ENCODE data around the gene RPL13A.

The RPL13A gene

DNA sequence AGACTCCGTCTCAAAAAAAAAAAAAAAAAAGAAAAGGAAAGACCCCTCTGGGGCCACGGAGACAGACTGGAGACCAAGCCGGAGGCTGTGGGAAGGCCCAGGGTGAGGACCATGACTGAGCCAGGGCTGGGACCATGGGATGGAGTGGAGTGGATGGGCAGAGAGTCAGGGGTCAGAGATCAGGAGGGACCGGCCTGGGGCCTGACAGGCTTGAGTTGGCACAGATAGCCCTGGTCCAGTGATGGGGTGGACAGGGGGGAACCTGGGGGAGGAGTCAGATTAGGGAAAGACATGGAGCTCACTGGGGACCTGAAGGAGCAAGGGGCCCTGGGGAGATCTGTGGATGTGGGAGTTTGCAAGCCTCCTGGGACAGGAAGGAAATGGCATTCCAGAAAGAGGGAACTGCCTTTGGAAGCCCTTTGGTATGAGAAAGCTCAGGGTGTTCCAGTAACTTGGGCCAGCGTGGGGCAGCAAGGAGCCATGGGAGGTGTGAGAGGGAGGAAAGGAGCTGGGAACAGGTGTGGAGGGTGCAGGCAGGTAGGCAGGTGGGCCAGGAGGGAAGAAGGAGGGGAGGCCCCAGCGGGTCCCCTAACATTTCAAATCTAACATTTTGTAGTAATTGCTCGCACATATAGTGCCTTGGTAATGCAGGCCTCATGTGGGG is 6.3 kb upstream of the RPL13A start:
- Mint-ChIP-seq H3K27ac (peak overlapping the region; percentile 55), H3K4me1 (ENCODE audit: low read depth) (peaks cover 12% of the 10 kb centered on the region), H3K4me3 (no peak overlapping the region), H3K27me3 (no peaks in the 10 kb centered on the region), H3K9me3 (no peaks in the 10 kb centered on the region), H3K36me3 (ENCODE audit: low read depth) (no peaks in the 10 kb centered on the region)
- intact Hi-C loops (cut with micrococcal nuclease), result no loop called here

DNA sequence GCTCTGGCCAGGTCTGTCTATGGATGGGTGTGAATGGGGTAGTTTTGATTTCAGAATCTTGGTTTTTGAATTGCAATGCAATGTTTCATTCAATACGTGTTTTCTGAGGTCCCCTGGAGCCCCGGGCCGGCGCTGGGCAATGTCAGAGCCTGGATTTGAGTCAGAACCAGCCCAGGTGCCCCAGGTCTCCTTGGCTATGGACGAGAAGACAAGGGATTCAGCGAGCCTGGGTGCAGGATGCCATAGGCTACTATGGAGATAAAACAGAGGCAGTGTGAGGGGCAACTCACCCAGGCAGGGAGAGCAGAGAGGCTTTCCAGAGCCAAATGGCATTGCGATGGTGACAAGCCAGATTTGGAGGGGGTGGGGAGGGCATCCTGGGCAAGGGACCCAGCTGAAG is 1.2 kb upstream of the RPL13A start:
- no peak overlapping the region for H3K4me3 Mint-ChIP-seq
- intact Hi-C loops (cut with micrococcal nuclease), result no loop called here
- peaks cover 23% of the 10 kb centered on the region for H3K4me1 Mint-ChIP-seq (ENCODE audit: low read depth)
- H3K36me3 Mint-ChIP-seq (ENCODE audit: low read depth), result peaks cover 40% of the 10 kb centered on the region
- H3K27me3 Mint-ChIP-seq, result no peaks in the 10 kb centered on the region
- peak overlapping the region; percentile 95 for H3K27ac Mint-ChIP-seq
- no peaks in the 10 kb centered on the region for H3K9me3 Mint-ChIP-seq

DNA sequence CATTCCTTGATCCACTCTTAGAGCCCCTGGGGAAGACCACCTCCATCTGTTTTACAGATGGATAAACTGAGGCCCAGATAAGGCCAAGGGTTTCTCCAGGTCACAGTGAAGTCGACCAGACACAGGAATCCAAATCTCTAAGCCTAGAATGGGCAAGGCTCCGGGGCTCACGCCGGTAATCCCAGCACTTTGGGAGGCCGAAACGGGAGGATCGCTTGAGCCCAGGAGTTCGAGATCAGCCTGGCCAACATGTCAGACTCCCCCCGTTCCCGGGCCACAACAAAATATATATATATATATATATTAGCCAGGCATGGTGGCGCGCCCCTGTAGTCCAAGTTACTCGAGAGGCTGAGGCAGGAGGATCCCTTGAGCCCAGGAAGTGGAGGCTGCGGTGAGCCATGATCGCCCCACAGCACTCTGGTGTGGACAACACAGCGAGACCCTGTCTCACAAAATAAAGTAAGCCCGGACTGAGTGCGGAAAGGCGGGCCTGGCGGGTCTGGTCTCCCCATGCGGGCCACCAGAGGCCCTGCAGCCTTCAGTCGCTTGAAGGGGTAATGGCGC is 615 bp upstream of the RPL13A start:
- intact Hi-C loops (cut with micrococcal nuclease), result loop anchor here (1.0 kb wide), 2 partner anchors 10 to 33 kb away; partner anchors contain the start of genes ALDH16A1 and RPS11
- no peaks in the 10 kb centered on the region for H3K27me3 Mint-ChIP-seq
- peaks cover 19% of the 10 kb centered on the region for H3K4me1 Mint-ChIP-seq (ENCODE audit: low read depth)

DNA sequence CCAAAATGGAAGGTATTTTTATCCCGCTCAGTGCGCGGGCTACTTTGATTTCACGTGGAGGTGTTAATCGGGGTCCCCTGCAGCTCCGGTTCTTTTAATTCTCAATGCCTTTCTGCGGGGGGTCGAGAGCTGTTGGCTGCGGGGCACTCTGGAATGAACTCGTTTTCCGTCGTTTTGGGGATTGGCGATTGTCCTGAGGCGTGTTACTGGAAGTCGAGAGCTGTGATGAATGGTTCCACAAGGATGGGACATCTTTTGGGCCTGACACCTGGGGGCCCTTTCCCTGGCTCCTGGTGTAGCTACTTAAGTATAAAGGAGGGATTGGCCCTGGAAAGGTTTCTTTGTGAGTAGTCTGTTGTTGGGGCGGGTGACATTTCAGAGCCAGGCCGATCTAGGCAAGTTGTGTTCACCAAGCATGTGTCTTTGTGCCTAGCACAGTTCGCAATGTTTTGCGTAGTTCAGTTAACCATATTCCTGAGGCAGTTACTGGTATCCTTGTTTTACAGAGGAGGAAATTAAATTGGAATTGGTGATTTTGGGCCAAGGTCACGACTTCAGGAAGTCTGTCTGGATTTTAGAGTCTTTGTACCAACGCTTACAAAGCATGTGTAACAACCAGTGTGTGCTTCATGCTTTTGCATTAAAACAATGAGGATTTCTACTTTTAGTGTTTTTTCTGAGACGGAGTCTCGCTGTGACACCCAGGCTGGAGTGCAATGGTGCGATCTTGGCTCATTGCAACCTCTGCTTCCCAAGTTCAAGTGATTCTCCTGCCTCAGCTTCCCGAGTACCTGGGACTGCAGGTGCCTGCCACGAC is 846 bp downstream of the RPL13A start:
- intact Hi-C loops (cut with micrococcal nuclease), result no loop called here
- peak overlapping the region; percentile 95 for H3K27ac Mint-ChIP-seq
- peaks cover 61% of the 10 kb centered on the region for H3K36me3 Mint-ChIP-seq (ENCODE audit: low read depth)
- no peaks in the 10 kb centered on the region for H3K9me3 Mint-ChIP-seq
- no peaks in the 10 kb centered on the region for H3K27me3 Mint-ChIP-seq
- peak overlapping the region; percentile 89 for H3K4me3 Mint-ChIP-seq
- peaks cover 19% of the 10 kb centered on the region for H3K4me1 Mint-ChIP-seq (ENCODE audit: low read depth)

More for the DNA sequence above, 615 bp upstream of the RPL13A start:
- H3K9me3 Mint-ChIP-seq, result no peaks in the 10 kb centered on the region
- H3K27ac Mint-ChIP-seq, result peak overlapping the region; percentile 95
- H3K4me3 Mint-ChIP-seq, result peak overlapping the region; percentile 89
- peaks cover 46% of the 10 kb centered on the region for H3K36me3 Mint-ChIP-seq (ENCODE audit: low read depth)

DNA sequence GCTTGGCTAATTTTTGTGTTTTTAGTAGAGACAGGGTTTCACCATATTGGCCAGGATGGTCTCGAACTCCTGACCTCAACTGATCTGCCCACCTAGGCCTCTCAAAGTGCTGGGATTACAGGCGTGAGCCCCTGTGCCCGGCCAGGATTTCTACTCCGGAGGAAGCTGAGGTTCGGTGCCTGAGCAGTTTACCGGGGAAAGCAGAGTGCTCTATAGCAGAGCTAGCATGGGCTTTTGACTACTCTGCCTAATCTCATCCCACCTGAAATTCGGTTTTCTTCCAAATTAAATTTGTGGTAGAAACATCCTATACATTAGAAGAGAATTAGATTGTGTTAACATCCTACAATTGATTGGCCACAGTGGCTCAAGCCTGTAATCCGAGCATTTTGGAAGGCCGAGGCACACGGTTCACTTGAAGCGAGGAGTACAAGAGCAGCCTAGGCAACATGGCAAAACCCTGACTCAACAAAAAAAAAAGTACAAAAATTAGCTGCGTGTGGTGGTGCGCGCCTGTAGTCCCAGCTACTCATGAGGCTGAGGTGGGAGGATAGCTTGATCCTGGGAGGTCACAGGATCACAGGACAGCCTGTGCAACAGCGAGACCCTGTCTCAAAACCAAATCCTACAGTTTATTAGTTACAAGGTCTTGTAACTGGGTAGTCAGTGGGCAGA is 1.6 kb downstream of the RPL13A start:
- Mint-ChIP-seq H3K4me3 (peak overlapping the region; percentile 89), H3K27me3 (no peaks in the 10 kb centered on the region), H3K36me3 (ENCODE audit: low read depth) (peaks cover 64% of the 10 kb centered on the region), H3K9me3 (no peaks in the 10 kb centered on the region), H3K27ac (peak overlapping the region; percentile 95), H3K4me1 (ENCODE audit: low read depth) (peaks cover 19% of the 10 kb centered on the region)
- intact Hi-C loops (cut with micrococcal nuclease), result no loop called here

DNA sequence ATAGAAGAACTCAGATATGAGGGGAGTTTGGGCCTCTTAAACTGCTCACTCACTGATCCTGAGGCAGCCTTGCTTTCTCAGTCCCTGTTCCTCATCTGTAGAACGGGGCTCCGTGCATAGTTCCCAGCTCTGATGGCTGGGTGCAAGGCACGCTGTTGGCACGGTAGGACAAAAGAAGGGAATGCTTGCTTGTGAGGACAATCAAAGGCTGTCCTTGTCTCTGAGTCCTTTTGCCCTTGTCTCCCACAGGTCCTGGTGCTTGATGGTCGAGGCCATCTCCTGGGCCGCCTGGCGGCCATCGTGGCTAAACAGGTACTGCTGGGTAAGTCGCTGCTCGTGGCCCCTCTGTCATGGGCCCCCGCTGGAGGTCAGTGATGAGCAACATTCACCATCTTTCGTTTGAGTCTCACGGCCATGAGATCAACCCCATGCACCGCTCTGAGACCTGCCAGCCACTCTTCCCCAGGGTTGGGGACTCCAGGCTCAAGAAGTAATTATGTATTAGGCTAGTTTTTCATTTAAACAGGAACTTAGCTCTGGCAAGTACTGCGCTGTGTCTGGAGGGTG is 2.3 kb downstream of the RPL13A start:
- H3K27me3 Mint-ChIP-seq, result no peaks in the 10 kb centered on the region
- peak overlapping the region; percentile 89 for H3K4me3 Mint-ChIP-seq
- intact Hi-C loops (cut with micrococcal nuclease), result no loop called here
- peak overlapping the region; percentile 95 for H3K27ac Mint-ChIP-seq
- H3K9me3 Mint-ChIP-seq, result no peaks in the 10 kb centered on the region
- H3K36me3 Mint-ChIP-seq (ENCODE audit: low read depth), result peaks cover 64% of the 10 kb centered on the region
- peaks cover 19% of the 10 kb centered on the region for H3K4me1 Mint-ChIP-seq (ENCODE audit: low read depth)

DNA sequence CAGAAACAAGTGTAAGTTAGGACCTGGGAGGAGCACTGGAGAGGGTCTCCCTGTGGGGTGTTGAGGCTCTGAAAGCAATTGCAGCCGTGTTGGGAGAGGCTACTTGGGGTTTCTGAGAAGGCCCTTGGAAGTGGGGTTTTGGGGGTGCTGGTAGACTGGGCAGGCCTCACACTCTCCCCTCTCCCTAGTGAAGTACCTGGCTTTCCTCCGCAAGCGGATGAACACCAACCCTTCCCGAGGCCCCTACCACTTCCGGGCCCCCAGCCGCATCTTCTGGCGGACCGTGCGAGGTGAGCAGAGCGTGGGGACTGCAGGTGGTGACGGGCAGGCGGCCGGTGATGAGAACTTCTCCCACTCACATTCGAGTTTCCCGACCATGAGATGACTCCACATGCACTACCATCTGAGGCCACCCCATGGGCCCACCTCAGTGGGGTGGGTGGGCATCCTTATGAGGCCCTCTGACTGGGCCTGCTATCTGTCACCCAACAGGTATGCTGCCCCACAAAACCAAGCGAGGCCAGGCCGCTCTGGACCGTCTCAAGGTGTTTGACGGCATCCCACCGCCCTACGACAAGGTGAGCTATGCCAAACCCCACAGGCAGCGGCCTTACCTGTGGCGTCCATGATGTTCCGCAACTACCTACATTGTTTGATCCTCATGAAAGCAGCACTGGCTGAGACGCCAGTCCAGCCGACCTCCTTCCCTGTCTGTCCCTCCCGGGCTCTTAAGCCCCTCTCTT is 3.0 kb downstream of the RPL13A start:
- Mint-ChIP-seq H3K4me3 (no peak overlapping the region), H3K27ac (no peak overlapping the region), H3K27me3 (no peaks in the 10 kb centered on the region), H3K36me3 (ENCODE audit: low read depth) (peaks cover 64% of the 10 kb centered on the region), H3K4me1 (ENCODE audit: low read depth) (peaks cover 19% of the 10 kb centered on the region), H3K9me3 (no peaks in the 10 kb centered on the region)
- intact Hi-C loops (cut with micrococcal nuclease), result no loop called here

DNA sequence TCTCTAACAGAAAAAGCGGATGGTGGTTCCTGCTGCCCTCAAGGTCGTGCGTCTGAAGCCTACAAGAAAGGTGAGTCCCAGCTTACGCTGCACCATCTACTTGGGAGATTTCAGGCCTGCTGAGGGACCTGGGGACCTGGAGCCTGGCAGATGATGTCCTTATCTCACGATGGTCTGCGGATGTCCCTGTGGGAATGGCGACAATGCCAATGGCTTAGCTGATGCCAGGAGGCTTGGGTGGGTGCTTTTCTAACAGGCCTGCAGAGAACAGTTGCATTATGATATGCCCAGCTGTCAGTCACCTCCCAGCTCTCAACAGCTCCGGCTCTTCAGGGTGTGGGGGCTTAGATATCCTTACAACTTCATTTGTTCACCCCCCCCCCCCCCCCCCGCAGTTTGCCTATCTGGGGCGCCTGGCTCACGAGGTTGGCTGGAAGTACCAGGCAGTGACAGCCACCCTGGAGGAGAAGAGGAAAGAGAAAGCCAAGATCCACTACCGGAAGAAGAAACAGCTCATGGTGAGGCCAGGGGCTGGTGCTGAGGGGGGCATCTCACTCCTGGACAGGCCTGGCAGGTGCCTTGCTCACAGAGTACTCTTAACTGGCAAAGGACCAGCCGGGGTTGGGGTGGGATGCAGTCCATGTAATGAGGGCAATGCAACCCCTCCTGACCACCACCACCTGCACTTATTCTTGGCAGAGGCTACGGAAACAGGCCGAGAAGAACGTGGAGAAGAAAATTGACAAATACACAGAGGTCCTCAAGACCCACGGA is 3.8 kb downstream of the RPL13A start:
- H3K4me1 Mint-ChIP-seq (ENCODE audit: low read depth), result peaks cover 19% of the 10 kb centered on the region
- no peaks in the 10 kb centered on the region for H3K9me3 Mint-ChIP-seq
- H3K36me3 Mint-ChIP-seq (ENCODE audit: low read depth), result peaks cover 66% of the 10 kb centered on the region
- no peak overlapping the region for H3K27ac Mint-ChIP-seq
- intact Hi-C loops (cut with micrococcal nuclease), result no loop called here
- no peaks in the 10 kb centered on the region for H3K27me3 Mint-ChIP-seq
- H3K4me3 Mint-ChIP-seq, result no peak overlapping the region

DNA sequence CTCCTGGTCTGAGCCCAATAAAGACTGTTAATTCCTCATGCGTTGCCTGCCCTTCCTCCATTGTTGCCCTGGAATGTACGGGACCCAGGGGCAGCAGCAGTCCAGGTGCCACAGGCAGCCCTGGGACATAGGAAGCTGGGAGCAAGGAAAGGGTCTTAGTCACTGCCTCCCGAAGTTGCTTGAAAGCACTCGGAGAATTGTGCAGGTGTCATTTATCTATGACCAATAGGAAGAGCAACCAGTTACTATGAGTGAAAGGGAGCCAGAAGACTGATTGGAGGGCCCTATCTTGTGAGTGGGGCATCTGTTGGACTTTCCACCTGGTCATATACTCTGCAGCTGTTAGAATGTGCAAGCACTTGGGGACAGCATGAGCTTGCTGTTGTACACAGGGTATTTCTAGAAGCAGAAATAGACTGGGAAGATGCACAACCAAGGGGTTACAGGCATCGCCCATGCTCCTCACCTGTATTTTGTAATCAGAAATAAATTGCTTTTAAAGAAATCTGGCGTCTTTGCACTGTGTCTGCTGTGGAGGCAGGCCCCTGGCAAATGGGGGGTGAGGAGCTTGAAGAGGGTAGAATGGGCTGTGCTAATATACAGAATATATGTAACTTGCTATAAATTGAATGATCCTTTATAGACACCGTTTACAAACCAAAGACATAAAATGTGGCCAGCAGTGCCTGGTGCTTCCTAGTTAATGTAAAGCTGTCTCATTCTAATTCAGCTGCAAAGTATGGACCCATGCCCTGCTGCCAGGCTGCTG is 4.6 kb downstream of the RPL13A start:
- Mint-ChIP-seq H3K36me3 (ENCODE audit: low read depth) (peaks cover 74% of the 10 kb centered on the region), H3K9me3 (no peaks in the 10 kb centered on the region), H3K4me1 (ENCODE audit: low read depth) (peaks cover 21% of the 10 kb centered on the region), H3K4me3 (no peak overlapping the region), H3K27ac (no peak overlapping the region), H3K27me3 (no peaks in the 10 kb centered on the region)
- intact Hi-C loops (cut with micrococcal nuclease), result no loop called here

DNA sequence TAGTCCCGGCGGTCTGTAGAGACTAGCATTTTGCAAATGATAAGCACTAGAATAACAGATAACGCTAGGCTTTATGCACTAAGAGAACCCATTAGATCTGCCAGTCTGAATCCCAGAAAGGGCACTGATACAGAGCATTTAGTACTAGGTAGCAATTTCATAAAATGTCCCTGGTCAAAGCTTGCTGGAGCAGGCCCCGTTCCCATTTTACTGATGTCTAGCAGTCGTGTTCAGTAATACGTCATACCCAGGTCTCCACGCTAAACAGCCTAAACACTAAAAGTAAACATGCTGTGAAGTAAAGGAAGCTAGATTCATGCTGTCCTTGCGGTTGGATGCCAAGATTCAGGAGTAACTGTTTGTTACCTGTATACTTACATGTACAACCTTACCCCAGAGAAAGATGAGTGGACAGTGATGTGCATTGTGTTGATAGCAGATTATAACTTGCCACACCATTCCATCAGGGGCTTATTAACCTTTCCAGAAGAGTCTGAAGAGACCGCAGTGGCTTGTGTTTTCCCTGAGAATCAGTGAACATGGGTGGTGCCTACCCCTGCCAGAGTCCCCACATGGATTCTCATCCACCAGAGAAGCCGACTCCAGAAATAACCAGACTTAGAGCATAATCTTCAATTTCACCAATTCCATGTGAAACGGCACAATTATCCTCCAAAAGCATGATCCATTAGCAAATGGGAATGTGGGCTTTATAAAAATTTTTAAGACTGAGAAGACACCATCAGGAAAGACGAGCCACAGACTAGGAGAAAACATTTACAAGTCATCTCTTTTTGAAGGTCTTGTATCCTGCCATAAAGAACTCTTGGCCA is 5.4 kb downstream of the RPL13A start:
- H3K4me1 Mint-ChIP-seq (ENCODE audit: low read depth), result peaks cover 28% of the 10 kb centered on the region
- intact Hi-C loops (cut with micrococcal nuclease), result no loop called here
- H3K27ac Mint-ChIP-seq, result peak overlapping the region; percentile 23
- no peaks in the 10 kb centered on the region for H3K27me3 Mint-ChIP-seq
- H3K9me3 Mint-ChIP-seq, result no peaks in the 10 kb centered on the region
- H3K4me3 Mint-ChIP-seq, result no peak overlapping the region
- peaks cover 76% of the 10 kb centered on the region for H3K36me3 Mint-ChIP-seq (ENCODE audit: low read depth)

DNA sequence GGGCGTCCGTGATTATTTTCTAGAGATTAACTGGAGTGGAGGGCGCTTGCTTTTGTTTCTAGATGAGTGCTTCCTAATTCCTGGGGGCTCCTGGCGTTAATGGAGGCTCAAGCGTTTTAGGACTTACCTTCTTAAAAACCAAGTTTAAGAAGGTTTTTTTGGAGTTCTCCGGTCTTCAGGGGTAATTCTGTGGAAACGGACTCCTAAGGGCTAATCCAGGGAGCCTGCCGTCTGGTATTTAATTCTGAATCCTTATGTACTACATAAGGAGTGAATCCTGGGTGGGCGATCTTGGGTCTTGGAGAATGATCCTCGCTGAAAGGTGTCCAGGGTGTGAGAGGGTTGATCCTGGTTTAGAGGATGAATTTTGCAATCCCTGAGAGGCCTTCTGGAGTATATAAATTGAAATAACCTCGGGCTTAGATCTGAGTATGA is 9.2 kb downstream of the RPL13A start:
- Mint-ChIP-seq H3K36me3 (ENCODE audit: low read depth) (peaks cover 64% of the 10 kb centered on the region), H3K27me3 (peaks cover 3% of the 10 kb centered on the region), H3K27ac (peak overlapping the region; percentile 99), H3K4me3 (peak overlapping the region; percentile 99), H3K9me3 (no peaks in the 10 kb centered on the region), H3K4me1 (ENCODE audit: low read depth) (peaks cover 34% of the 10 kb centered on the region)
- intact Hi-C loops (cut with micrococcal nuclease), result loop anchor here (1.0 to 5.0 kb wide), 3 partner anchors 9 to 181 kb away; partner anchors contain the start of genes PRMT1, RPL13A and RRAS
